Osteocyte (in vitro differentiated cells): ENCODE data around the gene VWF. TPM values are rescaled to one million over a fixed set of nuclear protein-coding genes. Genes with fewer than 3 reads are reported as not detected.

ENCODE experiments used
- DNase-seq: peaks from one replicate; pipeline ENCODE4 v3.0.0; 2021; ENCODE audit warnings: mixed read lengths; ENCODE audit not compliant: unreplicated experiment; ENCODE audit errors: extremely low spot score
- H3K27ac Mint-ChIP-seq: one replicate; pipeline ENCODE4 v1.8.0; 2021; ENCODE audit warnings: mild to moderate bottlenecking, mixed read lengths; ENCODE audit not compliant: unreplicated experiment
- H3K27me3 Mint-ChIP-seq: one replicate; pipeline ENCODE4 v1.8.0; 2021; ENCODE audit warnings: mixed read lengths; ENCODE audit not compliant: unreplicated experiment
- H3K36me3 Mint-ChIP-seq: one replicate; pipeline ENCODE4 v1.8.0; 2021; ENCODE audit warnings: mixed read lengths; ENCODE audit not compliant: unreplicated experiment
- H3K4me1 Mint-ChIP-seq: one replicate; pipeline ENCODE4 v1.8.0; 2021; ENCODE audit warnings: mixed read lengths; ENCODE audit not compliant: unreplicated experiment
- H3K4me3 Mint-ChIP-seq: one replicate; pipeline ENCODE4 v1.8.0; 2021; ENCODE audit warnings: mild to moderate bottlenecking, moderate library complexity, mixed read lengths; ENCODE audit not compliant: unreplicated experiment
- H3K9me3 Mint-ChIP-seq: one replicate; pipeline ENCODE4 v1.8.0; 2021; ENCODE audit warnings: mixed read lengths; ENCODE audit not compliant: unreplicated experiment
- total RNA-seq: library from RNA; stranded (reverse); gene quantifications from 2 replicates; pipeline ENCODE4 v1.2.1, GENCODE V29; 2021
- TF ChIP-seq, protein P1 (sequence below): fragments of 200-600 bp; sonication (generic); IDR thresholded peaks from 2 replicates; pipeline ENCODE4 v1.5.0; 2021; ENCODE audit warnings: antibody characterized with exemption, mild to moderate bottlenecking, moderate library complexity

VWF gene
- total RNA-seq, 1 donor from 2014 or later: 0.13 TPM

DNA sequence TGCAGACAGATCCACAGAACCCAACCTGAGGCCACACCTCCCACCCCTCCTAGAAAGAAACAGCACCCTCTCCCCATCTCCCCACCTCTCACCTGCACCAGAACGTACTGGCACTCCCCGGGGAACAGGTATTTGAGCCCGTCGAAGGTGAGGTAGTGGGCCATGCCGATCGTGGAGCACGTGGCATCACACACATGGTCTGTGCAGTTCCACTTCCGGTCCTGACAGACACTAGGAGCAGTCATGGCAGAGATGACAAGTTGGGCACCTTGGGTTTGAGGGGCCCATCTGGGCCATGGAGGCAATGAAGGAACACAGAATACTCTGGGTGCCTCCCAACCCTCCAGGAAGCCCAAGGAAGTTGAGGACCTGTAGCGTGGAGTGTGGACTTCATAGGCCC, 89.9 kb downstream of the VWF start:
- DNase-seq: no peak
- no peak overlapping the region for H3K27ac Mint-ChIP-seq
- TF ChIP-seq, protein P1, sequence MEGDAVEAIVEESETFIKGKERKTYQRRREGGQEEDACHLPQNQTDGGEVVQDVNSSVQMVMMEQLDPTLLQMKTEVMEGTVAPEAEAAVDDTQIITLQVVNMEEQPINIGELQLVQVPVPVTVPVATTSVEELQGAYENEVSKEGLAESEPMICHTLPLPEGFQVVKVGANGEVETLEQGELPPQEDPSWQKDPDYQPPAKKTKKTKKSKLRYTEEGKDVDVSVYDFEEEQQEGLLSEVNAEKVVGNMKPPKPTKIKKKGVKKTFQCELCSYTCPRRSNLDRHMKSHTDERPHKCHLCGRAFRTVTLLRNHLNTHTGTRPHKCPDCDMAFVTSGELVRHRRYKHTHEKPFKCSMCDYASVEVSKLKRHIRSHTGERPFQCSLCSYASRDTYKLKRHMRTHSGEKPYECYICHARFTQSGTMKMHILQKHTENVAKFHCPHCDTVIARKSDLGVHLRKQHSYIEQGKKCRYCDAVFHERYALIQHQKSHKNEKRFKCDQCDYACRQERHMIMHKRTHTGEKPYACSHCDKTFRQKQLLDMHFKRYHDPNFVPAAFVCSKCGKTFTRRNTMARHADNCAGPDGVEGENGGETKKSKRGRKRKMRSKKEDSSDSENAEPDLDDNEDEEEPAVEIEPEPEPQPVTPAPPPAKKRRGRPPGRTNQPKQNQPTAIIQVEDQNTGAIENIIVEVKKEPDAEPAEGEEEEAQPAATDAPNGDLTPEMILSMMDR: no peak
- no peaks in the 10 kb centered on the region for H3K36me3 Mint-ChIP-seq
- peaks cover 5% of the 10 kb centered on the region for H3K27me3 Mint-ChIP-seq
- H3K9me3 Mint-ChIP-seq: no peaks in the 10 kb centered on the region
- no peaks in the 10 kb centered on the region for H3K4me1 Mint-ChIP-seq
- H3K4me3 Mint-ChIP-seq: no peak overlapping the region

DNA sequence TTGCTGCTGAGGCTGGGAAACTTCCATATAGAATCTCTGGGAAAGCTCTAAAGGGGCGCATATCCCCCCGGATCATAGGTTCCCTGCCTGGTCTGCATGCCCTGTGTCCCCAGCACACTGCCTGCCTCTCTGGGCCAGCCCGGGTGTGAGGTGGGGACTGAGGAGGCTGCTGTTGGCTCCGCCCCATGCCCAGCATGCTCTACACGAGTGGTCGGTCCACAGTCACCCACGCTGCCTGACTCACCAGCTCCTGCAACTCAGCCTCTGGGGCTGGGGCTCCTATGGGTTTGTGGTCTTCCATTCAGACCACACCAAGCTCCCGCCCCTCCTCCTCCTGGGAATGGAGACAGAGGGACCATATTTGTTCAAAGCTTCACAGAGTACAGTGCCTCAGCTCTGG, 90.9 kb downstream of the VWF start:
- Mint-ChIP-seq H3K9me3 (peaks cover 4% of the 10 kb centered on the region), H3K27ac (no peak overlapping the region), H3K4me3 (no peak overlapping the region), H3K4me1 (no peaks in the 10 kb centered on the region), H3K36me3 (no peaks in the 10 kb centered on the region), H3K27me3 (peaks cover 12% of the 10 kb centered on the region)
- no peak for DNase-seq
- TF ChIP-seq, protein P1: no peak

DNA sequence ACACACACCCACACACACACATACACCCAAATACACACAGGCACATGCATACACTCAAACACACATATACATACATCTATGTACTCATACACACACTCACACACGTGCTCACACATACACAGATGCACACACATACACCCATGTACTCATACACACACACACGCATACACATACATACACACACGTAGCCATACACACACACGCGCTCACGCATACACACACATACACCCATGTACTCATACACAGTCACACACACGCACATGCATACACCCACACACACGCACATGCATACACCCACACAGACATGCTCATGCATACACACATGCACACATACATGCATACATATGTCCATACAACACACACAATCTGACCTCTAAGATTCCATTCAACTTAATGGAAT, 91.7 kb downstream of the VWF start:
- Mint-ChIP-seq H3K9me3 (peaks cover 4% of the 10 kb centered on the region), H3K4me3 (no peak overlapping the region), H3K27ac (no peak overlapping the region), H3K27me3 (peaks cover 12% of the 10 kb centered on the region), H3K36me3 (no peaks in the 10 kb centered on the region), H3K4me1 (no peaks in the 10 kb centered on the region)
- TF ChIP-seq, protein P1: no peak
- DNase-seq: no peak

DNA sequence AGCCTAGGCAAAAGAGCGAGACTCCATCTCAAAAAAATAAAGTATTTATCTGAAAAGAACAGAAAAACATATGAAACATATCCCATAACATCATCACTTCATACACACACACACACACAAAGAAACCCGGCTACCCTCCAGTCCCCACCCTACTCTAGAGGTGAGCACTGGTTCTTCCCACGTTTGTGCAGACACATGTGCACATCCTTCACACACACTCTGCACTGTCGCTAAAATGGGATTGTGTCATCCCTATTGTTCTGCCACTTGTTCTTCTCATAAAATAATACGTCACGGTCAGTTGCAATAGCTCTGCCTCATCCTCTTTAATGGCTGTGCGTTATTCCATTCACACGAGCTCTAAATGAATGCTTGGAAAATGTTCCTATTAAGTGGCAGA, 93.5 kb downstream of the VWF start:
- Mint-ChIP-seq H3K4me1 (no peaks in the 10 kb centered on the region), H3K4me3 (no peak overlapping the region), H3K27ac (no peak overlapping the region), H3K9me3 (peaks cover 4% of the 10 kb centered on the region), H3K36me3 (no peaks in the 10 kb centered on the region), H3K27me3 (peaks cover 14% of the 10 kb centered on the region)
- no peak for DNase-seq
- TF ChIP-seq, protein P1: no peak

DNA sequence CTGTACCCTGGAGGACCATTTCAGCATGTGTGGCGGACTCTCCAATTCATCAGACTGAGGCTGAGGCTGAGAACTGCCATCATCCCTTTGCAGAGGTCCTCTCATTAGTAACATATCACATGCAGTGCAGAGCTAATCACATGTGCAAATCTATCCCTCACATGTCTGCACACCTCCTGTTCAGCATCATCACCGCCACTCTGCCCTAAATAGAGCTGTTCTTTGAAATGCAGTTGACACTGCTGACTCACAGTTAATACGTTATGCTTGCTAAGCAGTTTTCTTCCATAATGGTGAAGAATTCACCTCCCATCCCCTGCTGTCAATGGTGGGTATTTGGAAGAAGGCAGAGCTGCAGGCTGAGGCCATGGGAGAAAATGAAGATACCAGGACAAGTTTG, 94.4 kb downstream of the VWF start:
- no peak for DNase-seq
- no peak overlapping the region for H3K27ac Mint-ChIP-seq
- H3K36me3 Mint-ChIP-seq: no peaks in the 10 kb centered on the region
- TF ChIP-seq, protein P1: no peak
- no peaks in the 10 kb centered on the region for H3K4me1 Mint-ChIP-seq
- H3K27me3 Mint-ChIP-seq: peaks cover 17% of the 10 kb centered on the region
- H3K4me3 Mint-ChIP-seq: no peak overlapping the region
- H3K9me3 Mint-ChIP-seq: peaks cover 4% of the 10 kb centered on the region
